Left ventricle myocardium inferior (tissue), 1 donor: ENCODE results near the gene CASR. TPM values are rescaled to one million over a fixed set of nuclear protein-coding genes. Genes with fewer than 3 reads are reported as not detected.

Experiments
- DNase-seq: peaks from one replicate; pipeline ENCODE4 v3.0.0-alpha.2; 2020
- H3K27ac ChIP-seq: fragments of 200-600 bp; replicated peaks from 2 replicates; pipeline ENCODE4 v1.8.0; 2021
- H3K27me3 ChIP-seq: fragments of 200-600 bp; 2 replicates; pipeline ENCODE4 v1.8.0; 2021; ENCODE audit warnings: low read depth
- H3K36me3 ChIP-seq: fragments of 200-600 bp; 2 replicates; pipeline ENCODE4 v1.8.0; 2021
- H3K4me1 ChIP-seq: fragments of 200-600 bp; 2 replicates; pipeline ENCODE4 v1.8.0; 2021
- H3K4me3 ChIP-seq: fragments of 200-600 bp; 2 replicates; pipeline ENCODE4 v1.8.0; 2021; ENCODE audit warnings: mild to moderate bottlenecking, moderate library complexity
- H3K9me3 ChIP-seq: fragments of 200-600 bp; replicated peaks from 2 replicates; pipeline ENCODE4 v1.8.0; 2021
- intact Hi-C: fragments of 100-400 bp; cut with micrococcal nuclease; formaldehyde crosslinking; loops from one replicate; pipeline ENCODE4 v1.11.0; 2022
- total RNA-seq: library from RNA; stranded (reverse); fragmentation: NEBNext Ultra II Directional; extraction: Animal tissue kit (Norgen Biotek cat#: 25700); gene quantifications from one replicate; pipeline ENCODE4 v1.2.1, GENCODE V29; 2021
- TF ChIP-seq, protein P1 (sequence below): fragments of 200-600 bp; IDR thresholded peaks from 2 replicates; pipeline ENCODE4 v1.8.0; 2021; ENCODE audit warnings: antibody characterized with exemption, mild to moderate bottlenecking, borderline replicate concordance
- donor health status: DM: no; HTN: yes; CAD: no; lungs with severe emphysema.

The CASR gene
- total RNA-seq, 1 donor from 2014 or later: not detected

DNA sequence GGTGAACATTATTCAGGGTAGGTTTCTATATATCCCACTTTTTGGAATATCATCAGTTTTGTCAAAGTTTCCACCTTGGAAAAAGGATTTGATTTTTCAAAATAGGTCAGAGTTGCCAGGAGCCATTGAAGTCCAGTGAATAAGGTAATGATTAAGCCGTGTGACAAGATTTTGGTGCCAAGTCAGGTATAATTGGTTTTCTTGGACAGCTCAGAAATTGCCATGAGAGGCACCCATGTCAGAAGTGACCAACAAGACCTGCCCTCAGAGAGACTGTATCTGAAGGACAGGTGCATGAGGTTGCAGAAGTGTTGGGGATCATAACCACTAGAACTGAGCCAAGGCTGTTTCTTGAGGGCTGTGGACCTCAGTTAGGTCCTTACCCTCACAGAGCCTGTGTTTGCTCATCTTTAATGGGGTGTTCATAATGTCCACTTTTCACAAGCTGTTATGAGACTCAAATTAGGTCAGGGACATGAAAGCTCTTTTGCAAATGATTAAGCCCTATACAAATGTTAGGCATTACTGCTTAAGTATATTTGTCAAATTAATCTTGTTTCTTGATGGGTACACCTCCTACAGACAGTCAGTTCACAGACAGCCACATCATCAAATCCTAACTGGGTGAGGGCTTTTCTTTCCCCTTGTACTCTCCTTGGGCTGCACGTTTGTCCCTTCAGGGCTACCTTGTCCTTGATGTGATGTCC, 32.3 kb downstream of the CASR start:
- no peak for DNase-seq
- no peaks in the 10 kb centered on the region for H3K4me1 ChIP-seq
- intact Hi-C loops: no loop called here
- H3K36me3 ChIP-seq: no peaks in the 10 kb centered on the region
- H3K9me3 ChIP-seq: no peaks in the 10 kb centered on the region
- no peak overlapping the region for H3K4me3 ChIP-seq
- H3K27ac ChIP-seq: no peak overlapping the region
- peaks cover 40% of the 10 kb centered on the region for H3K27me3 ChIP-seq
- TF ChIP-seq, protein P1, sequence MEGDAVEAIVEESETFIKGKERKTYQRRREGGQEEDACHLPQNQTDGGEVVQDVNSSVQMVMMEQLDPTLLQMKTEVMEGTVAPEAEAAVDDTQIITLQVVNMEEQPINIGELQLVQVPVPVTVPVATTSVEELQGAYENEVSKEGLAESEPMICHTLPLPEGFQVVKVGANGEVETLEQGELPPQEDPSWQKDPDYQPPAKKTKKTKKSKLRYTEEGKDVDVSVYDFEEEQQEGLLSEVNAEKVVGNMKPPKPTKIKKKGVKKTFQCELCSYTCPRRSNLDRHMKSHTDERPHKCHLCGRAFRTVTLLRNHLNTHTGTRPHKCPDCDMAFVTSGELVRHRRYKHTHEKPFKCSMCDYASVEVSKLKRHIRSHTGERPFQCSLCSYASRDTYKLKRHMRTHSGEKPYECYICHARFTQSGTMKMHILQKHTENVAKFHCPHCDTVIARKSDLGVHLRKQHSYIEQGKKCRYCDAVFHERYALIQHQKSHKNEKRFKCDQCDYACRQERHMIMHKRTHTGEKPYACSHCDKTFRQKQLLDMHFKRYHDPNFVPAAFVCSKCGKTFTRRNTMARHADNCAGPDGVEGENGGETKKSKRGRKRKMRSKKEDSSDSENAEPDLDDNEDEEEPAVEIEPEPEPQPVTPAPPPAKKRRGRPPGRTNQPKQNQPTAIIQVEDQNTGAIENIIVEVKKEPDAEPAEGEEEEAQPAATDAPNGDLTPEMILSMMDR: no peak

DNA sequence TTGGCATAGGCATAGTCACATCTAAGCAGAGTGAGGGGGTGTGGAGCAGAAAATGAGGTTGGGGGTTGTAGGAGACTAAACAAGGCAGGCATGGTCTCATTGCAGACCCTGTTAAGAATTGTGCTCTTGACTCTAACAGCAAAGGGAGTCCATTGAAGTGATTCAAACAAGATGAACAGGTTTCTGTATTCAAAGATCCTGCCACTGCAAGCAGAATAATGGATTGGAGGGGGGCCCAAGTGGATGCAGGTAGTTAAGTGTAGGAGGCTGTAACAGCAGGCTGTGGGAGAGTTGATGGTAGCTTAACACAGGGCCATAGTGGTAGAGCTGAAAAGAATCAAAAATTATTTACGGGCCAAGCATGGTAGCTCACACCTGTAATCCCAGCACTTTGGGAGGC, 34.4 kb downstream of the CASR start:
- TF ChIP-seq, protein P1: no peak
- Histone ChIP-seq H3K36me3 (no peaks in the 10 kb centered on the region), H3K27ac (no peak overlapping the region), H3K4me1 (no peaks in the 10 kb centered on the region), H3K27me3 (peaks cover 45% of the 10 kb centered on the region), H3K9me3 (no peaks in the 10 kb centered on the region), H3K4me3 (no peak overlapping the region)
- DNase-seq: no peak
- intact Hi-C loops: no loop called here

DNA sequence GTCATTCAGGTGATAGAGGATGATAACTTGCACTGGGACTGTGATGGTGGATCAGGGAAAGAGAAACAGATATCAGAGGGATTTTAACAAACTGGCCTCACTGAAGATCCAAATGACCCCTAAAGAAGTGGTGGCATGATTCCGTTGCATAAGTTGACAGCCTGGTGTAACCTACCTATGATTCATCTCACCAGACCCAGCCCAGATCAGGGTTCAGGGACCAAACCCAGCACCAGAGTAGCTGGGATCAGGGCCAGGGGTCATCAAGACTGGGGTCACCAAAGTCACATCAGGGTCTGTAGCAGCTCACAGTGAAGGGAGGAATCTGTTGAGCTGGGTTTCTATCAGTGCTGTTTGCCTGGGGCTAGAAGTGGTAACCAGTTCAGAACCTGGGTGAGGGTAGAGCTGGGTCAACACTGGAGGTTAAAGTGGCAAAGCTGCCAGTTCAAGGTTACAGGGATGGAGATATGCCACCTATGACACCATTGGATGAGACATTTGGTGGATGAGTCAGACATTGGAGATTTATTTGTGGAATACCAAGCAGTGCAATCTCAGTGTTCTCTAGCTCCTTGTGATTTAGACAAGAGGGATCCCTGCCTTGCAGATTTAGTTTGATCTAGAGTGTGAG, 35.9 kb downstream of the CASR start:
- H3K4me1 ChIP-seq: no peaks in the 10 kb centered on the region
- peaks cover 37% of the 10 kb centered on the region for H3K27me3 ChIP-seq
- no peak overlapping the region for H3K27ac ChIP-seq
- no peaks in the 10 kb centered on the region for H3K36me3 ChIP-seq
- DNase-seq: no peak
- peaks cover 11% of the 10 kb centered on the region for H3K9me3 ChIP-seq
- no peak overlapping the region for H3K4me3 ChIP-seq
- TF ChIP-seq, protein P1: no peak
- intact Hi-C loops: no loop called here

DNA sequence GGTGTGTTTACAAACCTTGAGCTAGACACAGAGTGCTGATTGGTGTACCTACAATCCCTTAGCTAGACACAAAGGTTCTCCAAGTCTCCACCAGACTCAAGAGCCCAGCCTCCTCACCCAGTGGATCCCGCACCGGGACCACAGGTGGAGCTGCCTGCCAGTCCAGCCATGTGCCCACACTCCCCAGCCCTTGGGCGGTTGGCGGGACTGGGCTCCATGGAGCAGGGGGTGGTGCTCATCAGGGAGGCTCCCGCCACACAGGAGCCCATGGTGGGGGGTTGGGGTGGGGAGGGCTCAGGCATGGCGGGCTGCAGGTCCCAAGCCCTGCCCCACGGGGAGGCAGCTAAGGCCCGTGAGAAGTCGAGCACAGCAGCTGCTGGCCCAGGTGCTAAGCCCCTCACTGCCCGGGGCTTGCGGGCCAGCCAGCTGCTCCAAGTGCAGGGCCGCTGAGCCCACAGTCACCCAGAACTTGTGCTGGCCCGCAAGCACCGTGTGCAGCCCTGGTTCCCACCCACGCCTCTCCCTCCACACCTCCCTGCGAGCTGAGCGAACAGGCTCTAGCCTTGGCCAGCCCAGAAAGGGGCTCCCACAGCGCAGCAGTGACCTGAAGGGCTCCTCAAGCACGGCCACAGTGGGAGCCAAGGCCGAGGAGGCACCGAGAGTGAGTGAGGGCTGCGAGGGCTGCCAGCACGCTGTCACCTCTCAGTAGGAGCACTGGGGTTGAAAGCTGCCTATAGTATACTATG, 43.7 kb downstream of the CASR start:
- Histone ChIP-seq H3K27me3 (peaks cover 20% of the 10 kb centered on the region), H3K9me3 (peaks cover 17% of the 10 kb centered on the region), H3K4me3 (no peak overlapping the region), H3K27ac (no peak overlapping the region), H3K36me3 (no peaks in the 10 kb centered on the region), H3K4me1 (no peaks in the 10 kb centered on the region)
- intact Hi-C loops: no loop called here
- TF ChIP-seq, protein P1: no peak
- DNase-seq: no peak

DNA sequence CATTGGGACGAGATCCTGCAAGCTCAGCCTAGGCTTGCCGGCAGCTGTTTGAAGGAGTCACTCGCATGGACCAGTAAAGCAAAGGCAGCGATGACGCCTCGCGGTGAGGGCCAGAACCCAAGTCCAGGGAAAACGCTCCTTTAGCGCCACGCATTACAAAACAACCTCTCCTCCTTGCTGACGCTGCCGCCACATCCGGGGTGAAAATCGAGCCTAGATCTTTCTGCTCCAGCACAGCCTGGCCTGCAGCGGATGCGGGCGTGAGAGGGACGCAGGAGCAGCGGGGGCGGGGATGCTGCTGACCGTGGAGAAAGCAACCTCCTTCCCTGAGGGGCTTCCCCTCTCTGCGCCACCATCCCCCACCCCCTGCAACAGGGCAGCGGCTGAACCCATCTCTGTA, 46.7 kb downstream of the CASR start:
- no peaks in the 10 kb centered on the region for H3K9me3 ChIP-seq
- TF ChIP-seq, protein P1: no peak
- no peaks in the 10 kb centered on the region for H3K36me3 ChIP-seq
- H3K4me1 ChIP-seq: no peaks in the 10 kb centered on the region
- intact Hi-C loops: no loop called here
- H3K4me3 ChIP-seq: no peak overlapping the region
- DNase-seq: no peak
- H3K27ac ChIP-seq: no peak overlapping the region
- H3K27me3 ChIP-seq: peaks cover 20% of the 10 kb centered on the region
